MV-4-11 (cell line): ENCODE data around the gene IRS4.

Source experiments
- DNase-seq: peaks from one replicate; lab custom pipeline; 2025; lab: John Stamatoyannopoulos, UW

IRS4 gene

GRCh38 chrX:108736509-108737479 is at the start of gene IRS4:
Gene IRS4 (minus strand): TSS chrX:108736563.
- no peak for DNase-seq

GRCh38 chrX:108772549-108772948 is 36.2 kb upstream of the IRS4 start:
- DNase-seq = no peak

GRCh38 chrX:108763559-108763958 is 27.2 kb upstream of the IRS4 start:
- DNase-seq = no peak

GRCh38 chrX:108740299-108740774 is 4.0 kb upstream of the IRS4 start:
- no peak for DNase-seq

GRCh38 chrX:108737754-108738153 is 1.4 kb upstream of the IRS4 start:
- no peak for DNase-seq

- DNase-seq = no peak
Measured at GRCh38 chrX:108735679-108736508, 469 bp downstream of the IRS4 start.

GRCh38 chrX:108735091-108735678 is 1.2 kb downstream of the IRS4 start:
- no peak for DNase-seq

GRCh38 chrX:108734426-108734825 is 1.9 kb downstream of the IRS4 start:
- no peak for DNase-seq

- DNase-seq = no peak
Measured at GRCh38 chrX:108732630-108733321, 3.6 kb downstream of the IRS4 start.

GRCh38 chrX:108731153-108731552 is 5.2 kb downstream of the IRS4 start:
- no peak for DNase-seq

GRCh38 chrX:108726748-108727147 is 9.6 kb downstream of the IRS4 start:
- no peak for DNase-seq

- DNase-seq = no peak
Measured at GRCh38 chrX:108722561-108722960, 13.8 kb downstream of the IRS4 start.

- no peak for DNase-seq
Measured at GRCh38 chrX:108712886-108713285, 23.5 kb downstream of the IRS4 start.

GRCh38 chrX:108704839-108705238 is 31.5 kb downstream of the IRS4 start:
- DNase-seq = no peak

GRCh38 chrX:108702530-108702929 is 33.8 kb downstream of the IRS4 start:
- no peak for DNase-seq

GRCh38 chrX:108701633-108702032 is 34.7 kb downstream of the IRS4 start:
- no peak for DNase-seq

- peak; percentile 14 for DNase-seq
Measured at GRCh38 chrX:108699368-108699767, 37.0 kb downstream of the IRS4 start.

- DNase-seq = no peak
Measured at GRCh38 chrX:108696690-108697089, 39.7 kb downstream of the IRS4 start.
